MM.1S (cell line): Measurements from ENCODE around the gene TULP1.

Experiments used
- DNase-seq: peaks from one replicate; pipeline ENCODE4 v3.0.0-alpha.2; 2015
- H2AFZ ChIP-seq: fragments of 300-600 bp; sonication (generic); 2 replicates; pipeline ENCODE4 v1.6.0; 2016; ENCODE audit warnings: antibody characterized with exemption, low read length
- H3F3A ChIP-seq: fragments of 300-600 bp; sonication (generic); 2 replicates; pipeline ENCODE4 v1.6.1; 2016; ENCODE audit warnings: mild to moderate bottlenecking, antibody characterized with exemption, low read length, moderate library complexity, mixed read lengths; ENCODE audit not compliant: insufficient read depth
- H3K27ac ChIP-seq: fragments of 300-600 bp; sonication (generic); 2 replicates; pipeline ENCODE4 v1.5.1; 2016; ENCODE audit warnings: mild to moderate bottlenecking, low read length
- H3K27me3 ChIP-seq: fragments of 300-600 bp; sonication (generic); replicated peaks from 2 replicates; pipeline ENCODE4 v1.6.0; 2016; ENCODE audit warnings: low read length; ENCODE audit not compliant: insufficient read depth
- H3K36me3 ChIP-seq: fragments of 300-600 bp; sonication (generic); replicated peaks from 2 replicates; pipeline ENCODE4 v1.6.1; 2016; ENCODE audit warnings: mild to moderate bottlenecking, low read length, mixed read lengths; ENCODE audit not compliant: insufficient read depth
- H3K4me1 ChIP-seq: fragments of 300-600 bp; sonication (generic); 2 replicates; pipeline ENCODE4 v1.6.1; 2016; ENCODE audit warnings: low read length, mixed read lengths
- H3K4me2 ChIP-seq: fragments of 300-600 bp; sonication (generic); 2 replicates; pipeline ENCODE4 v1.6.0; 2016; ENCODE audit warnings: low read depth, low read length
- H3K4me3 ChIP-seq: fragments of 300-600 bp; sonication (generic); 2 replicates; pipeline ENCODE4 v1.5.1; 2016; ENCODE audit warnings: low read length, mixed read lengths
- H3K79me2 ChIP-seq: fragments of 300-600 bp; sonication (generic); 2 replicates; pipeline ENCODE4 v1.6.1; 2016; ENCODE audit warnings: mixed run types, low read length, mixed read lengths
- H3K9ac ChIP-seq: fragments of 300-600 bp; sonication (generic); 2 replicates; pipeline ENCODE4 v1.6.1; 2016; ENCODE audit warnings: low read length, mixed read lengths
- H3K9me2 ChIP-seq: fragments of 300-600 bp; sonication (generic); replicated peaks from 2 replicates; pipeline ENCODE4 v1.6.1; 2016; ENCODE audit warnings: mild to moderate bottlenecking, low read length, mixed read lengths; ENCODE audit not compliant: insufficient read depth
- H3K9me3 ChIP-seq: fragments of 300-600 bp; sonication (generic); replicated peaks from 2 replicates; pipeline ENCODE4 v1.6.1; 2016; ENCODE audit warnings: mild to moderate bottlenecking, low read length, mixed read lengths; ENCODE audit not compliant: insufficient read depth
- H4K20me1 ChIP-seq: fragments of 300-600 bp; sonication (generic); 2 replicates; pipeline ENCODE4 v1.6.1; 2016; ENCODE audit warnings: mild to moderate bottlenecking, low read length, moderate library complexity, mixed read lengths; ENCODE audit not compliant: insufficient read depth
- CTCF ChIP-seq: fragments of 300-600 bp; sonication (generic); IDR thresholded peaks from 2 replicates; pipeline ENCODE4 v1.5.1; 2016; ENCODE audit warnings: antibody characterized with exemption, low read length, mixed read lengths
- EZH2 ChIP-seq: fragments of 300-600 bp; sonication (generic); optimal IDR thresholded peaks from 2 replicates; pipeline ENCODE3; 2017; ENCODE audit warnings: low read depth, mild to moderate bottlenecking, antibody characterized with exemption, low read length, mixed read lengths
- EZH2phosphoT487 ChIP-seq: fragments of 300-600 bp; sonication (generic); IDR thresholded peaks from 2 replicates; pipeline ENCODE4 v1.6.1; 2018; ENCODE audit warnings: antibody characterized with exemption, low read length

The TULP1 gene

DNA sequence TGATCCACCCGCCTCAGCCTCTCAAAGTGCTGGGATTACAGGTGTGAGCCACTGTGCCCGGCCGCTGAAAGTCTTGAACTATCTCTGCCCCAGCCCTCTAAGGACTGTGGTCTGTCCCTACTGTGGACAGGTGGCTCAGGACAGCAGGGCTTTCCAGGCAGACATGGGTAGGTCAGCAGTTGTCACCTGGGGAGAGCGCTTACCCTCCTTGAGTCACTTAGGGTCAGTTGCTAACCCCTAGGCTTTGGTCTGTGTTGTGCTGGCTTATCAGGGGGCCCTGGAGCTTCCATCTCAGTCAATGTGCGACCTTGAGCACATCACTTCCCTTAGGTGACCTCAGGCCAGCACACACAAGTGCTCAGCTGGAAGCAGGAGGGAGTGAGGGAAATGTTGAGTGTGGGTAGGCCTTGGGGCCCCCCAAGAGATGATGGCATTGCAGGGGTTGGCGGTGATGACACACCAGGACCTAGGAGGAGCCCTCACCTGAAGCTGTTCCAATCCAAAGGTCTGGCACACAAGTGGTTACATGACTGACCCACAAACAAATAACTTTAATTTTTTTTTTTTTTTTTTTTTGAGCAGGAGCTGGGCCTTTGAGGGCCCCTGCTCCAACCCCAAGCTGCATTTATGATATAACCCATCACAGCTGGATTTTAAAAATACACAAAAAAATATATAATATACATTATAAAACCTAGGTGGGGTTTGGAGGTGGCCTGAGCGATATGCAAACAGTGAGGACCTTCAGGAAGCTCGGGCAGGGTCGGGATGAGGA, 39.4 kb downstream of the TULP1 start:
- Histone ChIP-seq H4K20me1 (peaks cover 36% of the 10 kb centered on the region), H3K4me2 (no peak overlapping the region), H3K4me1 (peaks cover 5% of the 10 kb centered on the region; the same call in 1 of the 2 replicates), H3K4me3 (no peak overlapping the region), H3K9me3 (no peaks in the 10 kb centered on the region), H3K27me3 (no peaks in the 10 kb centered on the region), H3K9me2 (no peaks in the 10 kb centered on the region), H3K79me2 (peaks cover 35% of the 10 kb centered on the region), H3F3A (peaks cover 58% of the 10 kb centered on the region), H3K27ac (no peak overlapping the region), H3K36me3 (peaks cover 16% of the 10 kb centered on the region), H3K9ac (no peak overlapping the region), H2AFZ (no peak overlapping the region)
- DNase-seq, result no peak
- no peak for TF ChIP-seq EZH2phosphoT487

DNA sequence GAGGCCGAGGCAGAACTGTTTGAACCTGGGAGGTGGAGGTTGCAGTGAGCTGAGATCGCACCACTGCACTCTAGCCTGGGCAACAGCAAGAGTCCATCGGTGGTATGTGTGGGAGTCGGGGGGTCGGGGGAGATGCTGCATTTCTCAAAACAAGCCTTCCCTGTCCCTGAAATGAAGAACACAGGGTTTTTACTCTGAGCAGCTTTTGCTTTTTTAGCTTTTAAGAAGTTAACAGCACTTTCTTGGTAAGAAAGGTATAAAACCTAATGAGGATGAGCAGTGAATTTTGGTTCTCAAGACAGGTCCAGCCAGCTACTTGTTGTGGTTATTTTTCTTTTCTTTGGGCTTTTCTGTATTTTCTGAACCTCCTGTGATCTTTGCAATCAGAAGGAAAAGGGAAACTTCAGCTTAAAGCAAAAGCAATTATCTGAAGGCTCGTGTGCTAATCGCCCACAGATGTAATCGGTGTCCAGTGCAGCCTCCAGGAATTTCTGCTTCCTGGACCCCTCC, 40.8 kb downstream of the TULP1 start:
- Histone ChIP-seq H3K9ac (no peak overlapping the region), H3K9me2 (no peaks in the 10 kb centered on the region), H3K9me3 (no peaks in the 10 kb centered on the region), H4K20me1 (peaks cover 36% of the 10 kb centered on the region), H3F3A (peaks cover 58% of the 10 kb centered on the region), H3K4me2 (no peak overlapping the region), H3K79me2 (peaks cover 37% of the 10 kb centered on the region), H3K4me3 (no peak overlapping the region), H3K27me3 (no peaks in the 10 kb centered on the region), H3K36me3 (peaks cover 16% of the 10 kb centered on the region), H3K27ac (no peak overlapping the region), H3K4me1 (peaks cover 11% of the 10 kb centered on the region), H2AFZ (no peak overlapping the region)
- TF ChIP-seq CTCF (no peak), EZH2phosphoT487 (no peak), EZH2 (no peak)
- no peak for DNase-seq

- Histone ChIP-seq H3F3A (peaks cover 58% of the 10 kb centered on the region), H3K4me3 (no peak overlapping the region), H3K27me3 (no peaks in the 10 kb centered on the region), H3K9ac (no peak overlapping the region), H2AFZ (no peak overlapping the region), H3K36me3 (peaks cover 16% of the 10 kb centered on the region), H3K9me3 (no peaks in the 10 kb centered on the region), H3K4me2 (peak overlapping the region; percentile 92; the same call in 1 of the 2 replicates), H4K20me1 (peaks cover 36% of the 10 kb centered on the region), H3K79me2 (peaks cover 37% of the 10 kb centered on the region), H3K27ac (no peak overlapping the region), H3K4me1 (peaks cover 11% of the 10 kb centered on the region), H3K9me2 (no peaks in the 10 kb centered on the region)
- no peak for DNase-seq
- TF ChIP-seq EZH2 (no peak), EZH2phosphoT487 (no peak), CTCF (no peak)
Measured at GRCh38 chr6:35470663-35471120, 42.0 kb downstream of the TULP1 start.
